Neural progenitor cell (in vitro differentiated cells): Measurements from ENCODE around the gene CDC42EP5. TPM values are rescaled to one million over a fixed set of nuclear protein-coding genes. Genes with fewer than 3 reads are reported as not detected.
A peak's percentile ranks its signal among the peaks of the same experiment; 100 is the strongest.

ENCODE experiments used
- DNase-seq: peaks from one replicate; pipeline ENCODE4 v3.0.0-alpha.2; 2016; ENCODE audit warnings: low spot score
- H2AFZ ChIP-seq: fragments of 200-600 bp; sonication (generic); replicated peaks from 2 replicates; pipeline ENCODE4 v1.6.1; 2016; ENCODE audit warnings: antibody characterized with exemption
- H3F3A ChIP-seq: fragments of 200-600 bp; sonication (generic); 2 replicates; pipeline ENCODE4 v1.6.1; 2016; ENCODE audit warnings: antibody characterized with exemption, low read depth
- H3K27ac ChIP-seq: fragments of 200-600 bp; sonication (generic); 2 replicates; pipeline ENCODE4 v1.5.1; 2016; ENCODE audit warnings: mild to moderate bottlenecking
- H3K27me3 ChIP-seq: fragments of 200-600 bp; sonication (generic); 2 replicates; pipeline ENCODE4 v1.6.1; 2016; ENCODE audit warnings: mild to moderate bottlenecking, moderate library complexity
- H3K36me3 ChIP-seq: fragments of 200-600 bp; sonication (generic); 2 replicates; pipeline ENCODE4 v1.5.1; 2016
- H3K4me1 ChIP-seq: fragments of 200-600 bp; sonication (generic); 2 replicates; pipeline ENCODE4 v1.6.1; 2016; ENCODE audit warnings: mixed run types
- H3K4me2 ChIP-seq: fragments of 200-600 bp; sonication (generic); 2 replicates; pipeline ENCODE4 v1.6.1; 2016
- H3K4me3 ChIP-seq: fragments of 200-600 bp; sonication (generic); 2 replicates; pipeline ENCODE4 v1.5.1; 2016
- H3K79me2 ChIP-seq: fragments of 200-600 bp; sonication (generic); 2 replicates; pipeline ENCODE4 v1.6.1; 2016; ENCODE audit warnings: low read depth
- H3K9ac ChIP-seq: fragments of 200-600 bp; sonication (generic); 2 replicates; pipeline ENCODE4 v1.6.1; 2016
- H3K9me3 ChIP-seq: fragments of 200-600 bp; sonication (generic); 2 replicates; pipeline ENCODE4 v1.5.1; 2016; ENCODE audit warnings: low read depth
- H4K20me1 ChIP-seq: fragments of 200-600 bp; sonication (generic); 2 replicates; pipeline ENCODE4 v1.6.1; 2016; ENCODE audit warnings: low read depth
- H3K27ac Mint-ChIP-seq: 3 replicates; pipeline ENCODE4 v1.8.0; 2021; ENCODE audit warnings: mixed read lengths
- H3K27me3 Mint-ChIP-seq: 2 replicates; pipeline ENCODE4 v1.8.0; 2022; ENCODE audit warnings: low read depth, mild to moderate bottlenecking, inconsistent platforms, moderate library complexity, mixed read lengths; ENCODE audit not compliant: insufficient read depth
- H3K36me3 Mint-ChIP-seq: 3 replicates; pipeline ENCODE4 v1.8.0; 2021; ENCODE audit warnings: mixed read lengths
- H3K4me1 Mint-ChIP-seq: 3 replicates; pipeline ENCODE4 v1.8.0; 2021; ENCODE audit warnings: mixed read lengths
- H3K4me3 Mint-ChIP-seq: 3 replicates; pipeline ENCODE4 v1.8.0; 2021; ENCODE audit warnings: mild to moderate bottlenecking, moderate library complexity, mixed read lengths
- H3K9me3 Mint-ChIP-seq: 3 replicates; pipeline ENCODE4 v1.8.0; 2020; ENCODE audit warnings: mixed read lengths
- EZH2 ChIP-seq: fragments of 200-600 bp; sonication (generic); IDR thresholded peaks from 2 replicates; pipeline ENCODE4 v1.6.1; 2017; ENCODE audit warnings: antibody characterized with exemption, mild to moderate bottlenecking, moderate library complexity
- EZH2phosphoT487 ChIP-seq: fragments of 200-600 bp; sonication (generic); IDR thresholded peaks from 2 replicates; pipeline ENCODE4 v1.6.1; 2017; ENCODE audit warnings: antibody characterized with exemption
- total RNA-seq: library from RNA; depleted of rRNA; stranded (reverse); fragments of >200 nt; gene quantifications from 2 replicates; pipeline ENCODE4 v1.2.3, GENCODE V29; 2015; ENCODE audit warnings: low replicate concordance
- TF ChIP-seq, protein P1 (sequence below): fragments of 200-600 bp; sonication (generic); IDR thresholded peaks from 2 replicates; pipeline ENCODE4 v1.5.1; 2017; ENCODE audit warnings: antibody characterized with exemption, mild to moderate bottlenecking

The CDC42EP5 gene
- total RNA-seq, 1 donor from 2014 or later, result not detected

GRCh38 chr19:54464630-54465425 is 8.3 kb downstream of the CDC42EP5 start:
- peak; percentile 97 for DNase-seq
- Histone ChIP-seq H3K4me3 (peak overlapping the region; percentile 56), H3K27ac (peak overlapping the region; percentile 84), H3K9me3 (no peaks in the 10 kb centered on the region), H2AFZ (peak overlapping the region; percentile 52), H3K79me2 (no peaks in the 10 kb centered on the region), H3K4me1 (no peaks in the 10 kb centered on the region), H3K27me3 (peaks cover 51% of the 10 kb centered on the region), H4K20me1 (peaks cover 29% of the 10 kb centered on the region), H3K9ac (no peak overlapping the region), H3K4me2 (peak overlapping the region; percentile 88), H3F3A (peaks cover 45% of the 10 kb centered on the region), H3K36me3 (no peaks in the 10 kb centered on the region)
- Mint-ChIP-seq H3K36me3 (peaks cover under 1% of the 10 kb centered on the region), H3K9me3 (no peaks in the 10 kb centered on the region), H3K4me3 (peak overlapping the region; percentile 85), H3K4me1 (peaks cover 14% of the 10 kb centered on the region), H3K27ac (peak overlapping the region; percentile 42), H3K27me3 (peaks cover 16% of the 10 kb centered on the region)
- TF ChIP-seq, protein P1, sequence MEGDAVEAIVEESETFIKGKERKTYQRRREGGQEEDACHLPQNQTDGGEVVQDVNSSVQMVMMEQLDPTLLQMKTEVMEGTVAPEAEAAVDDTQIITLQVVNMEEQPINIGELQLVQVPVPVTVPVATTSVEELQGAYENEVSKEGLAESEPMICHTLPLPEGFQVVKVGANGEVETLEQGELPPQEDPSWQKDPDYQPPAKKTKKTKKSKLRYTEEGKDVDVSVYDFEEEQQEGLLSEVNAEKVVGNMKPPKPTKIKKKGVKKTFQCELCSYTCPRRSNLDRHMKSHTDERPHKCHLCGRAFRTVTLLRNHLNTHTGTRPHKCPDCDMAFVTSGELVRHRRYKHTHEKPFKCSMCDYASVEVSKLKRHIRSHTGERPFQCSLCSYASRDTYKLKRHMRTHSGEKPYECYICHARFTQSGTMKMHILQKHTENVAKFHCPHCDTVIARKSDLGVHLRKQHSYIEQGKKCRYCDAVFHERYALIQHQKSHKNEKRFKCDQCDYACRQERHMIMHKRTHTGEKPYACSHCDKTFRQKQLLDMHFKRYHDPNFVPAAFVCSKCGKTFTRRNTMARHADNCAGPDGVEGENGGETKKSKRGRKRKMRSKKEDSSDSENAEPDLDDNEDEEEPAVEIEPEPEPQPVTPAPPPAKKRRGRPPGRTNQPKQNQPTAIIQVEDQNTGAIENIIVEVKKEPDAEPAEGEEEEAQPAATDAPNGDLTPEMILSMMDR, result peak; percentile 18
- TF ChIP-seq EZH2phosphoT487, result no peak
- no peak for TF ChIP-seq EZH2

DNA sequence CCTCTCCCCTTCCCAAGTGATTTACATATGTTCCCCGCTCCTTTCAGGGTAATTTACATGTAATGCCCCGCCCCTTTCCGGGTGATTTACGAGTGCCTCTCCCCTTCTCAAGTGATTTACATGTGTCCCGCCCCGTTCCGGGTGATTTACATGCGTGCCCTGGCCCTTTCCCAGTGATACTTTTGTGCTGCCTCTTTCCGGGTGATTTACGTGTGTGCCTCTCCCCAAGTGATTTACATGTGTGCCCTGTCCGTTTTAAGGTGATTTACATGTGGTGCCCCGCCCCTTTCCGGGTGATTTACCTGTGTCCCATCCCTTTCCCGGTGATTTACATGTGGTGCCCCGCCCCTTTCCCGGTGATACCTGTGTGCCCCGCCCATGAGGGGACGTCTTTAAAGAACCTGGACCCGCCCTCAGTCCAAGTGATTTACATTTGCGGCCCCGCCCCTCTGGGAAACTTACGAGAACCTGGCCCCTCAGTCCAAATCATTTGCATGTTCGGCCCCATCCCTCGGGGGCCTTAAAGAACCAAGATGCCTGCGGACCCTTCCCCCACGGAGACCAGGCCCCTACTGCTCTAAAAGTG is 9.0 kb downstream of the CDC42EP5 start:
- H3K27me3 ChIP-seq, result peaks cover 44% of the 10 kb centered on the region
- peak overlapping the region; percentile 85 for H3K4me3 Mint-ChIP-seq
- no peaks in the 10 kb centered on the region for H3K4me1 ChIP-seq
- peak overlapping the region; percentile 56 for H3K4me3 ChIP-seq
- TF ChIP-seq EZH2, result no peak
- no peak for TF ChIP-seq EZH2phosphoT487
- TF ChIP-seq, protein P1, result no peak
- peak overlapping the region; percentile 52 for H2AFZ ChIP-seq
- peaks cover 5% of the 10 kb centered on the region for H3K36me3 Mint-ChIP-seq
- peaks cover 35% of the 10 kb centered on the region for H4K20me1 ChIP-seq
- peaks cover 9% of the 10 kb centered on the region for H3K4me1 Mint-ChIP-seq
- H3K36me3 ChIP-seq, result no peaks in the 10 kb centered on the region
- no peaks in the 10 kb centered on the region for H3K9me3 Mint-ChIP-seq
- H3K27ac ChIP-seq, result peak overlapping the region; percentile 84
- H3K9me3 ChIP-seq, result no peaks in the 10 kb centered on the region
- DNase-seq, result peak; percentile 97
- H3K27ac Mint-ChIP-seq, result peak overlapping the region; percentile 1
- no peak overlapping the region for H3K9ac ChIP-seq
- H3F3A ChIP-seq, result peaks cover 45% of the 10 kb centered on the region
- peaks cover 15% of the 10 kb centered on the region for H3K27me3 Mint-ChIP-seq
- no peaks in the 10 kb centered on the region for H3K79me2 ChIP-seq
- H3K4me2 ChIP-seq, result peak overlapping the region; percentile 88

- no peaks in the 10 kb centered on the region for H3K79me2 ChIP-seq
- peak within 1 kb of the TSS; percentile 52 for H2AFZ ChIP-seq
- H3K9me3 Mint-ChIP-seq, result no peaks in the 10 kb centered on the region
- H3K4me3 Mint-ChIP-seq, result peak within 1 kb of the TSS; percentile 85
- H3F3A ChIP-seq, result peaks cover 45% of the 10 kb centered on the region
- H3K27ac ChIP-seq, result peak within 1 kb of the TSS; percentile 84
- no peaks in the 10 kb centered on the region for H3K9me3 ChIP-seq
- peaks cover 41% of the 10 kb centered on the region for H4K20me1 ChIP-seq
- H3K27ac Mint-ChIP-seq, result peak within 1 kb of the TSS; percentile 44
- H3K4me3 ChIP-seq, result peak within 1 kb of the TSS; percentile 56
- peak; percentile 99 for DNase-seq
- no peak within 1 kb of the TSS for H3K9ac ChIP-seq
- peaks cover 38% of the 10 kb centered on the region for H3K27me3 ChIP-seq
- peak within 1 kb of the TSS; percentile 88 for H3K4me2 ChIP-seq
- H3K36me3 ChIP-seq, result no peaks in the 10 kb centered on the region
- H3K36me3 Mint-ChIP-seq, result peaks cover 10% of the 10 kb centered on the region
- H3K4me1 ChIP-seq, result no peaks in the 10 kb centered on the region
- H3K4me1 Mint-ChIP-seq, result peaks cover 11% of the 10 kb centered on the region
- peaks cover 15% of the 10 kb centered on the region for H3K27me3 Mint-ChIP-seq
- TF ChIP-seq EZH2 (no peak), EZH2phosphoT487 (no peak)
- TF ChIP-seq, protein P1, result no peak
These were observed 9.5 kb downstream of the CDC42EP5 start, which contains the start of gene LENG9 for GRCh38 chr19:54463531-54464043. Gene LENG9, minus strand, starts transcription at chr19:54463778. Its CDS starts 252 bp downstream, at chr19:54463526.
